Measurements from ENCODE around the gene HS2ST1.

Gene HS2ST1

DNA sequence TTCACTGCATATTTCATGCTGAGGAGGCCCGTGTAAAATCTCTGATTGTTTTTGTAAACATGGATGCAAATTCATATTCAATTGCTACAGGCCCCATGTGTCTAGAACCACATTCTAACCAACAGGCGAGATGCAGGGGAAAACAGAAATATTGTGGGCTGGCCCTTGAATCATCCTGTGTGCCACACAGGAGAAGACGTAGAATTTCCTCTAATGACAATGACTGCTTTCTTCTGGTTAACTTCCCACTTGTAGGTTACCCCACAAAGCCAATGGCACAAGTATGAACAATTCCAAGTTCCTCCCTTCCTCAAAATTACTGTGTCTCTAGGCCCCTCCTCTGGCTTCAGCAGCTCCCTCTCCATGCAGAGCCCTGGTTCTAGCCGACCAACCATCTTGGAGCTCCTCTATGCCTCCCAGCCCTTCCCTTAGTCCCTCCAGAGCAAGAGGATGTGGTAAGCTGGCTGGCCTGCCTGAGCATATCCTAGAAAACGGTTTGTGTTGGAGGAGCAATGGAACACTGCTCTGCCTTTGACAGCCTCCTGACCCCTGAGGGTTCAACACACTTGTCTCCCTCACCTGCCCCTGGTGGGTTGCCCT lies 205.2 kb downstream of the HS2ST1 start:
- DNase-seq, result no peak
- H3K4me3 Mint-ChIP-seq, result no peak overlapping the region
- no peak overlapping the region for H3K27ac Mint-ChIP-seq
- H3K36me3 Mint-ChIP-seq, result no peaks in the 10 kb centered on the region
- H3K4me1 Mint-ChIP-seq, result no peaks in the 10 kb centered on the region
- CTCF ChIA-PET, result interaction anchor here (1.2 kb wide), 1 partner anchor 8 kb away, joined by 3 read pairs; no protein-coding TSS in a partner anchor
- peaks cover 7% of the 10 kb centered on the region for H3K27me3 Mint-ChIP-seq
- no peaks in the 10 kb centered on the region for H3K9me3 Mint-ChIP-seq

DNA sequence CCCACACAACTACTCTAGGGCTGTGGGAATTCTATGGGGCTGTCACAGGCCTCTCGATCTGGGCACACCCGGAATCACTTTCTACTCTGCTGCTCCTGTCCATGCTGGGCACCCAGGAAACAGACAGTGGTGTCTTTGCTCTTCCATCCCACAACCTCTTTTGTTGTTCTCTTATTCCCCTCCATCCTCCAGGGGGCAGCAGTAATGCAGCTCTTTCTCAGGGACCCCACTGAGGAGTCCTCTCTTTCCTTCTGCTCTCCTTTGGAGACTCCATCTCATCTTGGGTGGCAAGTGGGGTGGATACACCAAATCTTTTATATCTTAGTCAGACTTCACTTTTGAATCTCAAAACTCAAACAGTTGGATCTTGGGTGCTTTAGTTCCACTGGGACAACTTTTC lies 206.3 kb downstream of the HS2ST1 start:
- no peak overlapping the region for H3K4me3 Mint-ChIP-seq
- peaks cover 7% of the 10 kb centered on the region for H3K27me3 Mint-ChIP-seq
- H3K9me3 Mint-ChIP-seq, result no peaks in the 10 kb centered on the region
- no peaks in the 10 kb centered on the region for H3K36me3 Mint-ChIP-seq
- H3K4me1 Mint-ChIP-seq, result no peaks in the 10 kb centered on the region
- no peak for DNase-seq
- no peak overlapping the region for H3K27ac Mint-ChIP-seq
- CTCF ChIA-PET, result no interaction called here

DNA sequence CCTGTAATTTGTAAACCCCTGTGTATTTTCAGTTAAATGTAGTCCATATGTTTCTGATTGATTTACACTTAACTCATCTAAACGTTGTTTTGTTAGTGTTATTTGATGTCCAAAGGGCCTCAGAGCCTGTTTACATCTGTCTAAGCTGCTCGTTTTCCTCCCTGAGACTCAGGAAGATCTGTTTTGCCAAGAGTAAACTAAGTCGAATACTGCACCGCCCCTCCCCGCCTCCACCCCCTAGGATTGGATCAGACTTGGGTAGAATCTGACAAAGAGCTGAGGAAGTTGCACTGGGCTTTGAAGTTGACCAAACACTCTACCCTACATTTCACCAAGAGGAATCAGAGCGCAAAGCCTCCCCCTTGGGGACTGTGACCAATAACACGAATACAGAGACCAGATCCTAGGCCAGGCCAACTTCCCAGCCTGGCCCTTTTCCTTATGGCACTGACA lies 207.3 kb downstream of the HS2ST1 start:
- H3K36me3 Mint-ChIP-seq, result no peaks in the 10 kb centered on the region
- H3K27me3 Mint-ChIP-seq, result peaks cover 7% of the 10 kb centered on the region
- no peak overlapping the region for H3K27ac Mint-ChIP-seq
- no peaks in the 10 kb centered on the region for H3K9me3 Mint-ChIP-seq
- no peak overlapping the region for H3K4me3 Mint-ChIP-seq
- CTCF ChIA-PET, result no interaction called here
- H3K4me1 Mint-ChIP-seq, result no peaks in the 10 kb centered on the region
- no peak for DNase-seq

DNA sequence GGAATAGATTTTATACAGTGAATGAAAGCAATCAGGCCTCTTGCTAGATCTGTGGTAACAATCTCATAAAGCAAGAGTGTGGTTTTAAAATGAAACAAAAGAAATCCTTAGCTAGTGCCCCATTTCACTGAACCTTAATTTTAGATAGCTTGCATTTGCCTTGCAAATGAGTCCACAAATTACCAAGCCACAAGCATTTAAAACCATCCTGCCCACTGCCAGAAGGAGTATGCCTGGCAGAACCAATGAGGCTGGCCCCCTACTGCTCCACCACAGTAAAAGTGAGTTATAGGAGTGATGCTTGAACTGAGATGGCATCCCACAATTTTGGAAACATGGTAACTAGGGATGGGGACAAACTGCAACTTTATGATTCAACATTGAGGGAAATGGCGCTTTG lies 207.8 kb downstream of the HS2ST1 start:
- CTCF ChIA-PET, result no interaction called here
- Mint-ChIP-seq H3K27ac (no peak overlapping the region), H3K4me1 (no peaks in the 10 kb centered on the region)

DNA sequence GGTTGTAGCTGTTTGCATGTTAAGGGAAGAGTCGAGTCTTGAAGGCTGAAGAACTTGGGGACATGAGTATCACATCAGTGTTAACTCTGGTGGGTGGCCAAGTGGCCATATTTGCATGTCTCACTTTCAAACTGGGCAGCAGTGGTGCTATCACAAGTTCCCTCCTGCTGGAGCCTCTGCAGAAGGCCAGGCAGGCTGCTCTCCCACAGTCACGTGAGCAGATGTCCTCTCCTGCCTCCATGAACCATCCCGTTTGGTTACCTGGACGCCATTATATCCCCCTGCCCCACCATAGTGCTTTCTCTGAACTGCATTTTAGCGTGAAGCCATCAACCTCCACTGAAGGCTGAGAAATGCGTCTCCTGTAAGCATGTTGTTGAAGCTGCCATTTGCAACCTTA lies 209.2 kb downstream of the HS2ST1 start:
- Mint-ChIP-seq H3K27ac (no peak overlapping the region), H3K27me3 (peaks cover 15% of the 10 kb centered on the region), H3K4me1 (no peaks in the 10 kb centered on the region), H3K9me3 (no peaks in the 10 kb centered on the region), H3K4me3 (no peak overlapping the region), H3K36me3 (no peaks in the 10 kb centered on the region)
- DNase-seq, result no peak
- CTCF ChIA-PET, result no interaction called here

More for the DNA sequence above, 207.8 kb downstream of the HS2ST1 start:
- H3K4me3 Mint-ChIP-seq, result no peak overlapping the region
- no peaks in the 10 kb centered on the region for H3K36me3 Mint-ChIP-seq
- H3K9me3 Mint-ChIP-seq, result no peaks in the 10 kb centered on the region
- H3K27me3 Mint-ChIP-seq, result peaks cover 7% of the 10 kb centered on the region
- DNase-seq, result no peak

DNA sequence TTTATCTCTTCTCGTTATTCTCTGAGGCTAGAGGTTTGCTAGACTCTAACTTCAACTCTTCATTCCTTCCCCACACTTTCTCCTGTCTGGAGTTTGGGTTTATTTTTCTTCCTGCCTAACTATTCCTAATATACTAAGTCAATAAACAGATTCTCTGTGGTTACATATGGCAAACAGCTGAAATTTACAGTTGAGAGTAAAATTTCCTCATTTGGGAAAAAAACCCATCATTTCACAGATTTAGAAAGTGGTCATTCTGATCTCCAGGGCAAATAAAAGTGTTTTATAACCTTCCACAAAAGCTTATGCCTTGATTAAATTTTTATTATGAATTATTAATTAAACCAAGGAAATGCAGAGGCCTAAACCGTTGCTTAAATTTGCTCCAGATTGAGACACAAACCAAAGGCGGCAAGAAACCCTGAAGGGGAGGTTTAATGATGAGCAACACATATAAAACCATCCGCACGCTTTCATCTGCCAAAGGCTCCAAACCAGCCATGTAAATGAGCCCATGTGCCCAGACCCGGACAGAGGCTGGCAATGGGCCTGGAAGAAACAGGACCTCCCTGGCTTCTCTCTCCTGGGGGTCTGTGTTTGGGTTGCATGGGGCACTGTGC lies 212.6 kb downstream of the HS2ST1 start:
- Mint-ChIP-seq H3K27ac (no peak overlapping the region), H3K9me3 (no peaks in the 10 kb centered on the region), H3K4me1 (peaks cover 5% of the 10 kb centered on the region), H3K36me3 (no peaks in the 10 kb centered on the region), H3K27me3 (peaks cover 32% of the 10 kb centered on the region), H3K4me3 (no peak overlapping the region)
- no peak for DNase-seq
- CTCF ChIA-PET, result no interaction called here

DNA sequence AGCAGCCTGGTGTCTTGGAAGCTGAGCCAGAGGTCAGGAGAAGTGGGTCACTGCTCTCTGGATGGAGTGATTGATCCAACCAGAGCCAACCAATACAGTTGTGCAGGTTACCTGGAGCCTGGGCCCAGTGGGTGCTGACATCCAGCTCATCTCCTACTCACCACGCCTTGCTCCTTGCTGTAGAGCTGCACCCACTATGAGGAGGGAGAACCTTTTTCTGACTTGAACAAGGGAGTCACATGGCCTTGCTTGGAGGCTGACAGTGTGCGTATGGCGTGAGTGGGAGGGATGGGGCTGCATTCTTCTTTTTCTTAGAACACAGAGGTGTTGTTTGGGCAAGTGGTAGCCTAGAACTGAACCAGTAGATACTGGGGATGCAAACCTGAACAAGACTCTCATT lies 213.1 kb downstream of the HS2ST1 start:
- H3K4me1 Mint-ChIP-seq, result peaks cover 9% of the 10 kb centered on the region
- no peaks in the 10 kb centered on the region for H3K9me3 Mint-ChIP-seq
- H3K4me3 Mint-ChIP-seq, result no peak overlapping the region
- no peak for DNase-seq
- peaks cover 37% of the 10 kb centered on the region for H3K27me3 Mint-ChIP-seq
- H3K36me3 Mint-ChIP-seq, result no peaks in the 10 kb centered on the region
- CTCF ChIA-PET, result interaction anchor here (0.8 to 1.0 kb wide), 2 partner anchors 8 to 826 kb away, joined by 3 to 4 read pairs; no protein-coding TSS in a partner anchor
- H3K27ac Mint-ChIP-seq, result no peak overlapping the region

DNA sequence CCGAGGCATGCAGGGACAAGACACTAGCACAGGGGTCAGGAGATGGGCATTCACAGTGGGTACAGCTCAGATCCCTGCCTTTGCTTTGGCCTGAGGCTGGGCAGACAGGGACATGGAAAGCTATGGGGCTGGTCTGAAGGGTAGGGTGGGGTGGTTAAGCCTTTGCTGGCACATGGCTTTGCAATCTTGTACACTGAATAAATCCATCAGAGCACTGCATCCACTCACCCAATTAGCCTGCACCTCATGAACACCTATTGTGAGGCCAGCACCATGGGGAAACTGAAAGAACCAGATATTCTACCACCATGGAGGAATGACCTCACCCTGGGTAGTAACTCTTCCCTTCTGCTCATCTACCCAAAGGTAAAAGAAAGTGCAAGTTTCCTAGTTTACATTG lies 214.6 kb downstream of the HS2ST1 start:
- Mint-ChIP-seq H3K36me3 (no peaks in the 10 kb centered on the region), H3K27ac (peak overlapping the region; percentile 52), H3K4me1 (peaks cover 13% of the 10 kb centered on the region), H3K4me3 (no peak overlapping the region), H3K27me3 (peaks cover 45% of the 10 kb centered on the region), H3K9me3 (no peaks in the 10 kb centered on the region)
- DNase-seq, result no peak
- CTCF ChIA-PET, result interaction anchor here (2.3 kb wide), 1 partner anchor 824 kb away, joined by 8 read pairs; no protein-coding TSS in a partner anchor

DNA sequence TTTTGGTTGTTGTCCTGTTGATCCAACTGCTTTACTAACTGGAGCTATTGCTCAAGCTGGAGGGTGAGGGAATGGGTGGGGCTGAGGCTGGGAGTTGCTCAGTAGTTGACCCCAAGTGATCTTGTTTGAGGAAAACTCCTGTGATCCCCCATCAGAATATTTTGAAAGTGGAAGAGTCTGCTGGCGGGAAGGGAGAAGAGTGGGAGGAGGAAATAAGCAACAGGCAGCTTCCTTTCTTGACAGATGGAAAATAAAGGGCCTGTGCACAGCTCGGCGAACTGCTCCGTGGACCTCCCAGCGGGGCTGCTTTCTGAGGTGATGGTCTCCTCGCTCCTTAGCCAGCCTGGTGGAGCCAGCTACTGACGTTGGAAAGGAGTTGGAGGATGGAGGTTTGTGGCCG lies 215.2 kb downstream of the HS2ST1 start:
- H3K27me3 Mint-ChIP-seq, result peaks cover 50% of the 10 kb centered on the region
- H3K9me3 Mint-ChIP-seq, result no peaks in the 10 kb centered on the region
- H3K4me3 Mint-ChIP-seq, result no peak overlapping the region
- no peak for DNase-seq
- no peaks in the 10 kb centered on the region for H3K36me3 Mint-ChIP-seq
- no peak overlapping the region for H3K27ac Mint-ChIP-seq
- CTCF ChIA-PET, result interaction anchor here (0.7 to 2.3 kb wide), 5 partner anchors 15 to 824 kb away, joined by 3 to 8 read pairs (median 3); no protein-coding TSS in a partner anchor
- H3K4me1 Mint-ChIP-seq, result peaks cover 13% of the 10 kb centered on the region

DNA sequence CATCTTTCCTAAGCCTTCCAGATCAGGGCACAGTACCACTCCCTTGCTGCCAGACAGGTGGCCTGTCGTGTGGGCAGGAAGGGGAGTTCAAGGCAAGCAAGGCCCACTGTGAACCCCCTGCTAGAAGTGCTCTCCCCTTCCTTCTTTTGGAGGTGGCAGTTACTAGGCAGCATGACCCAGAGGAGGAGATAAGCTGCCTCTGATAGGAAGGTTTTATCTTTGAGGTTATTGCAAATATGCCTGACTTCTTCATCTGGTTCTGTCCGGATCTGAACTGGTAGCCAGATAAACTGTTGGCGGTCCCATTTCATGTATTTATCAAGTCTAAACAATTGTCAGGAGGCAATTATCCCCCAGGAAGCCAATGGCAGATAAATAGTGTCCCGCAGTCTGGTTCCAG lies 216.0 kb downstream of the HS2ST1 start:
- no peaks in the 10 kb centered on the region for H3K36me3 Mint-ChIP-seq
- H3K9me3 Mint-ChIP-seq, result no peaks in the 10 kb centered on the region
- H3K4me3 Mint-ChIP-seq, result no peak overlapping the region
- H3K27ac Mint-ChIP-seq, result no peak overlapping the region
- no peak for DNase-seq
- peaks cover 58% of the 10 kb centered on the region for H3K27me3 Mint-ChIP-seq
- CTCF ChIA-PET, result interaction anchor here (0.5 to 2.3 kb wide), 5 partner anchors 18 to 823 kb away, joined by 3 to 8 read pairs (median 3); no protein-coding TSS in a partner anchor
- peaks cover 13% of the 10 kb centered on the region for H3K4me1 Mint-ChIP-seq

DNA sequence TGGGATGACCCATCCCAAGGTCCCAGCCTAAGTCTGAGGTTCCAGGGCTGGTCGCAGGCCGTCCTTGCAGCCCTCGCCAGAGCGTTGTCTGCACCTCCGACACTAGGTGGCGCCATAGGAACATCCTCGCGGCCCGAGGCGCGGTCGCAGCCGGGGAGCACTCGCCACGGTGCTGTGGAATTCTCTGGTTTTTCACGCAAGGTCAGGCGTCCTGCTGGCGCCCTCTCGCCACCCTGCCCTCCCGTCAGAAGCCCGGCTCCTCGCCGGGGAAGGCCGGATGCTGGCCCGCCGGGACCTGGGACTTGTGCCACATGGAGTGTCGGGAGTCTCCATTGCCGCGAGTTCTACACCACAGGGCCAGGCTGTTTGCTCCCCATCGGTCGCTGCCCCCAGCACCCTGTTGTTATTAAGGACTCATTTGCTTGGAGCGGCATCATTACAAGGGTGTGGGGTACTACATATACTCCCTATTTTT lies 217.4 kb downstream of the HS2ST1 start:
- DNase-seq, result peak; percentile 80
- peaks cover 60% of the 10 kb centered on the region for H3K27me3 Mint-ChIP-seq
- H3K27ac Mint-ChIP-seq, result no peak overlapping the region
- CTCF ChIA-PET, result no interaction called here
- H3K9me3 Mint-ChIP-seq, result no peaks in the 10 kb centered on the region
- no peaks in the 10 kb centered on the region for H3K36me3 Mint-ChIP-seq
- peak overlapping the region; percentile 69 for H3K4me3 Mint-ChIP-seq
- peaks cover 13% of the 10 kb centered on the region for H3K4me1 Mint-ChIP-seq

DNA sequence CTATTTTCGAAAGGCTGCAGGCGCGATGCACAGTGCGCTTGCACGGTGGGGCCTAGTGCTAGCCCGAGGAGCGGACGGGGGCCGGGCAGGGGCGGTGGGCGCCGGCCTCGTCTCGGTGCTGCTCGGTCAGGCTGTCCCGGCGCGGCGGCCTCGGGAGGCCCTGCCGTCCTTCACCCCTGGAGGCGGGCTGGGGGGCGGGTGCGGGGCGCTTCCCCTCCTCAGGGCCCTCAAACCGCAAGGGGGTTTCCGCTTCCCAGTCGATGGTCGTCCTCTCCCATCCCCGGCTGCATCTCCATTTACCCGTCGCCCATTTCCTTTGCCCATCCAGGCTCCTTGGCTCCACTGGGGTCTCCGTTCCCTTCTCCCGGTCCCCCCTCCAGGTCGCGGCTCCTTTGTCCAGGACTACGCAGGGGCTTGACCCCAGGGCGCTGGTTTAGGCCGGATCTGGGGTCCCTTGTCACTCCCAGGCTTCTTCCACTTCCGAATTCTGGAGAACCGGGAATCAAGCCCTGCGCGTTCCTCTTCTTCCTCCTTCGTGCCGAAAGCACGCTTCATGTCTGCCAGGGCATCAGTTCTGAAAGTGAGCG lies 217.9 kb downstream of the HS2ST1 start:
- no peak for DNase-seq
- Mint-ChIP-seq H3K27me3 (peaks cover 59% of the 10 kb centered on the region), H3K4me3 (peak overlapping the region; percentile 69), H3K4me1 (peaks cover 13% of the 10 kb centered on the region), H3K36me3 (no peaks in the 10 kb centered on the region), H3K9me3 (no peaks in the 10 kb centered on the region), H3K27ac (no peak overlapping the region)
- CTCF ChIA-PET, result no interaction called here

DNA sequence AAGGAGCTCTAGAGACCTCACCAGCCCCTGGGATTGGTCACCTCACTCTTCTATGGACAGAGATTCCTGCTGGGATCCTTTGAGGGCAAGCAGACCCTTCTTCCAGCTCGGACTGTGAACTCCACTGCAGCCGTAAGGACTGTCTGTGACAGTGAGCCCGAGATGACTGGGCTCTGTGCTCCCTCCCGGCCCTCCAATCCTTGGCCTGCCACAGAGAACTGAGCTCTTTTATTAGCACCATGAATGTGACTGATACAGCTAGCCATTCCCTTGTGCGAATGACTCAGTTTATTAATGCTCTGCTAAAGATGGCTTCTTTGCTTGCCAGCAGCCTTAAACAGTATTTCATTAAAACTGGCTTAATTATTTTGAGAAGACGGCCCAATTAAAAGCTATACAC lies 219.6 kb downstream of the HS2ST1 start:
- no peaks in the 10 kb centered on the region for H3K9me3 Mint-ChIP-seq
- H3K4me3 Mint-ChIP-seq, result no peak overlapping the region
- H3K36me3 Mint-ChIP-seq, result no peaks in the 10 kb centered on the region
- DNase-seq, result no peak
- peaks cover 63% of the 10 kb centered on the region for H3K27me3 Mint-ChIP-seq
- CTCF ChIA-PET, result no interaction called here
- no peak overlapping the region for H3K27ac Mint-ChIP-seq
- H3K4me1 Mint-ChIP-seq, result peaks cover 13% of the 10 kb centered on the region

DNA sequence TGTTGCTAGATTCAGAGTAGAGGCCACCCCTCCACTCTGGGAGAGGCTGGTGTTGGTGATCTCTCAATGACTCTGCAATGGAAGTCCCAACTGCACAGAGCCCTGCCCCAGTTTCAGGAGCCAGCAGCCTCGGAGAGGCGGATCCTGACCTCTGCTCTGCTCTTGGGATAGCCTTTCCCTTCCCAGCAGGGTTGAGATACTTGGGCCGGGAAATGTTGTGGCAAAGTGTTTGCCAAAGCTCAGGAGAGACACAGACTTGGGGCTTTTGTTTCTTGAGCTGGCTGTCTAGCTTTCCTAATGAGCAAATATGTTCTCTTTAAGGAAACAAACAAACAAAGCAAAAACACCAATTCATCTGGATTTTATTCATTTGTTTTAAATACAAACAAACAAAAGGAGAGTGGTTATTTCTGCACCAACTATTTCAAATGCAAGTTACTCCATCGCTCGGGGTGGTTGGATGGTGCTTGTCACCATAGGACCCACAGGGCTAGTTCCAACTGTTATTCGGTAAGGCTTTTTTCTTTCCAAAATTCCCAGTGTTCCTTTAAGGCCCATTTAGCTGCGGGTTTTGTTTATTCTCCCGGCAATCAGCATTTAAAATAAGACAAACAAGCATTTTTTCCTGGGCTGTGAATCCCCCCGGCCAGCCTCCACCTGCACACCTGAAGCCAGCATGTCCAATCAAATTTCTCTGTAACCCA lies 220.3 kb downstream of the HS2ST1 start:
- Mint-ChIP-seq H3K9me3 (no peaks in the 10 kb centered on the region), H3K27me3 (peaks cover 61% of the 10 kb centered on the region), H3K4me3 (no peak overlapping the region), H3K36me3 (no peaks in the 10 kb centered on the region), H3K27ac (no peak overlapping the region), H3K4me1 (peaks cover 13% of the 10 kb centered on the region)
- CTCF ChIA-PET, result no interaction called here
- no peak for DNase-seq

Measured in activated naive CD4-positive, alpha-beta T cell treated with anti-CD3 and anti-CD28 coated beads, Interleukin-2, amount 10 ng/mL, durations not matched to agents 7 days and 5 days (primary cell).